Spleen (tissue), 11 donors: ENCODE measurements around the gene TAF4. TPM values are rescaled to one million over a fixed set of nuclear protein-coding genes. Genes with fewer than 3 reads are reported as not detected.

Experiments
- DNase-seq: peaks from one replicate; pipeline ENCODE4 v3.0.0-alpha.2; 2020
- H3K27ac ChIP-seq, 8 donors: fragments of 200-600 bp; sonication (generic) in 7 of 8; 1 replicate in 4 of 8; 2 replicates in 4 of 8; pipeline versions ENCODE4 v1.5.0 to v1.8.0; 2016 to 2021; ENCODE audit warnings: inconsistent platforms in 4 of 8, mild to moderate bottlenecking in 4 of 8, moderate library complexity in 1 of 8
- H3K27me3 ChIP-seq, 7 donors: fragments of 200-600 bp; sonication (generic) in 6 of 7; replicated peaks in 1 of 7; 1 replicate in 4 of 7; 2 replicates in 3 of 7; pipeline versions ENCODE4 v1.5.0 to v1.8.0; 2016 to 2021; ENCODE audit warnings: inconsistent platforms in 3 of 7, mild to moderate bottlenecking in 1 of 7
- H3K36me3 ChIP-seq, 6 donors: fragments of 200-600 bp; sonication (generic) in 5 of 6; 1 replicate in 4 of 6; 2 replicates in 2 of 6; pipeline versions ENCODE4 v1.5.0 to v1.8.0; 2016 to 2021; ENCODE audit warnings: inconsistent platforms in 2 of 6
- H3K4me1 ChIP-seq, 6 donors: fragments of 200-600 bp; sonication (generic) in 5 of 6; 1 replicate in 3 of 6; 2 replicates in 3 of 6; pipeline versions ENCODE4 v1.5.0 to v1.8.0; 2016 to 2021; ENCODE audit warnings: inconsistent platforms in 3 of 6
- H3K4me3 ChIP-seq, 8 donors: fragments of 200-600 bp; sonication (generic) in 7 of 8; 1 replicate in 4 of 8; 2 replicates in 4 of 8; pipeline versions ENCODE4 v1.5.0 to v1.8.0; 2016 to 2021; ENCODE audit warnings: inconsistent platforms in 4 of 8, mild to moderate bottlenecking in 4 of 8, moderate library complexity in 2 of 8
- H3K9me3 ChIP-seq, 8 donors: fragments of 200-600 bp; sonication (generic) in 7 of 8; 1 replicate in 4 of 8; 2 replicates in 4 of 8; pipeline versions ENCODE4 v1.5.0 to v1.8.0; 2016 to 2021; ENCODE audit warnings: inconsistent platforms in 4 of 8
- CTCF ChIP-seq, 11 experiments: fragments of 200-600 bp in 7 of 11; fragments of 450-650 bp in 4 of 11; sonication (generic) in 4 of 11; IDR thresholded peaks in 8 of 11; conservative IDR thresholded peaks in 3 of 11; 1 replicate in 7 of 11; 2 replicates in 4 of 11; pipeline versions ENCODE4 v1.4.0 to v1.8.0; 2016 to 2021; ENCODE audit warnings: antibody characterized with exemption in 11 of 11, inconsistent platforms in 4 of 11, mild to moderate bottlenecking in 1 of 11
- POLR2A ChIP-seq, 3 donors: fragments of 450-650 bp; IDR thresholded peaks; one replicate each; pipeline ENCODE4 v1.5.1; 2017; ENCODE audit warnings: antibody characterized with exemption in 3 of 3, mild to moderate bottlenecking in 1 of 3
- POLR2AphosphoS5 ChIP-seq, 3 donors: sonication (generic); formaldehyde crosslinking; IDR thresholded peaks; one replicate each; pipeline ENCODE4 v1.5.1; 2017; ENCODE audit warnings: antibody characterized with exemption in 3 of 3
- whole genome bisulfite sequencing, 5 donors: extraction: QIAGEN DNeasy Blood & Tissue Kit in 3 of 5; methylation state at CpG; one replicate each; pipeline versions ENCODE4 v1.1.5 to v1.1.7; 2013 to 2018; 5-methylcytosine and 5-hydroxymethylcytosine counted together
- intact Hi-C: fragments of 100-400 bp; cut with DNase I; formaldehyde crosslinking; loops from one replicate; pipeline ENCODE4 v1.15.0; 2023; ENCODE audit warnings: low total_unique reads
- polyA plus RNA-seq, 3 donors: library from polyadenylated mRNA; stranded (reverse); fragments of 200-250 nt; gene quantifications; one replicate each; pipeline ENCODE4 v1.2.1, GENCODE V29; 2013
- total RNA-seq, 7 donors: library from RNA; depleted of rRNA in 3 of 7; stranded (reverse); fragments of >200 nt in 3 of 7; fragmentation: NEBNext Ultra II Directional in 4 of 7; extraction: Animal tissue kit (Norgen Biotek cat#: 25700) in 4 of 7; gene quantifications; one replicate each; pipeline versions ENCODE4 v1.1.0 to v1.2.1, GENCODE V29; 2016 to 2021
- donor health status: healthy with polysubstance abuse.
- donor health status: DM: no; HTN: no; CAD: no; lungs with moderate emphysema.
- donor health status: DM: no; HTN: no; CAD: no.
- donor health status: Bipolar disorder and iron deficiency.
- donor health status: healthy.
- donor health status: DM: no; HTN: no; CAD: no.
- donor health status: DM: yes; HTN: yes; CAD: no.

TAF4 gene
- total and polyA plus RNA-seq, 10 donors: 4.3 to 28.3 (median 16.5) TPM

DNA sequence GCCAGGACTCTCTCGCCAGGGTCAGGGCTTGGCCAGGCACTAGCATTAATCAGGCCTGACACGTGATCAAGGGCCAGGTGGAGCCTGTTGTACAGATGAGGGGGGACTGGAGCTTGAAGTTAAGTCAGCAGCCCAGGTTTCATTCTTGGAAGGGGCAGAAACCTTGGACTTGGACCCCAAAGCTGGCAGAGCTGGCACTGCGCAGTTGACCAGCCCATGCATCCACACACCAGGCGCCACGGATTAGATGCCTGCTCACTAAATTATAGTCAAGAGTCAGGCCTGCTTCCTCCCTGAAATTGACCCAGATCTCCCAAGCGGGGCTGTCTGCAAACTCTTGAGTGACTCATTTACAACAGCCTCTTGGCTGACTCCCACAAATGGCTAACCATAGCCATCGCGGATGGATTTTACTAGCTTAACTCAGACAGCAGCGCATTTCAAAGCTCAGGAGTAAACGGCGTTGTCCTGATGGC lies 4.1 kb upstream of the TAF4 start:
- Histone ChIP-seq H3K4me3 (no peak overlapping the region), H3K27ac (no peak overlapping the region), H3K9me3 (peaks cover 0 to 24% (median 22%) of the 10 kb centered on the region in 8 donors), H3K4me1 (peaks cover 15 to 22% (median 18%) of the 10 kb centered on the region in 6 donors), H3K27me3 (no peaks in the 10 kb centered on the region), H3K36me3 (no peaks in the 10 kb centered on the region)
- TF ChIP-seq POLR2AphosphoS5 (IDR thresholded peaks at IDR 0.05): no peak
- no peak for TF ChIP-seq POLR2A (IDR thresholded peaks at IDR 0.05)
- TF ChIP-seq CTCF (IDR thresholded peaks at IDR 0.05 in 8 of 11, conservative IDR thresholded peaks at IDR 0.05 in 3 of 11): no peak
- intact Hi-C loops: loop anchor here (5.0 kb wide), 1 partner anchor 53 kb away; the partner anchor contains the start of gene LSM14B
- peak; percentile 34 for DNase-seq
- WGBS, 5 donors: 80 to 95% (median 89%) methylated on average over 9 to 11 of the region's 11 CpGs

DNA sequence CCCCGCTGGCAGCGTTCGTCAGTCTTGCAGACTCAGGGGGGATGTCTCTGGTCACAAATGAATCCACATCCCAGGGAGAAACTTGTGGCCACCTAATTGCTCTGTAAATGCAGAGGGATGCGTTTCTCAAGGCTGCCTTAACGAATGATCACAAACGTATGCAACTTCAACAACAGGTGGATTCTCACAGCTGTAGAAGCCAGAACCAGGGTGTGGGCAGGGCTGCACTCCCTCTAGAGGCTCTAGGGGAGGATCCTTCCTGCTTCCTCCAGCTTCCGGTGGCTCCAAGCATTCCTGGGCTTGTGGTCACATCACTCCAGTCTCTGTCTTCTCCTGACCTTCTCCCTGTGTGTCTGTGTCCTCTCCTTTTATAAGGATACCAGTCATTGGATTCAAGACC lies 3.3 kb upstream of the TAF4 start:
- intact Hi-C loops: loop anchor here (5.0 kb wide), 1 partner anchor 53 kb away; the partner anchor contains the start of gene LSM14B
- H3K27me3 ChIP-seq: no peaks in the 10 kb centered on the region
- 80 to 90% (median 88%) methylated on average over 7 of the region's 7 CpGs for WGBS, 5 donors

DNA sequence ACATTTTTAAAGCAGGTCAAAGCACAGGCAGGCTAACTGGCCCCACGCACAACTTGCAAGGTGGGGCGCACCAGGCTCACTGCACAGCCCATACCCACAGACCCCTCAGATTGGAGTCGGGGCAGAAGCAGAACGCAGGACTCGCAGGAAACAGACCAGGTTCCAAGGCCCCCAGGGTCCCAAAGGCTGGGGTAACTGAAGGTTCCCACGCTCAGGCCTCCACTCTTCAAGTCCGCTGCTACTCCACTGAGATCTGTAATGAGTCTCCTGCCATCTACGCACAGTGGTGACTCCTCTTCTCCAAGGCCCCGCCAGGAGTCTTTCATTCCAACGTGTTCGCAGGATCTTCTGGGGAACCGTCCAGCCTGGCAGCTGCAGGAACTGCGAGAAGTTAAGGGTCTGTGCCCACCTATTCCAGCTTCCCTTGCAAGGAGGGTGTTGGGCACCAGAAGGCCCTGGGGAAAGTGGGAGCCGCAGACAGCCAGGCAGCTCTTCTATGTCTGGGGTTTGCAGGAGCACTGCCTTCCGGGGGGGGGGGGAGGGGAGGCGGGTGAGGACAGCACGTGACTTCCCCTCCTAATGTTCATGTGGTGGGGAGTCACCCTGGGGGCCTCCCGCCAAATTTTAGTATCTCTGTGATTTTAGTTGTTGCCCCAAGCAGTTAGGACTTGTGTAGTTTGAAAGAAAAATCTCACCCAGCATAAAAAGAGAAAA lies 2.0 kb upstream of the TAF4 start:
- H3K36me3 ChIP-seq: no peaks in the 10 kb centered on the region
- TF ChIP-seq POLR2A (IDR thresholded peaks at IDR 0.05) (no peak), CTCF (IDR thresholded peaks at IDR 0.05 in 8 of 11, conservative IDR thresholded peaks at IDR 0.05 in 3 of 11) (no peak), POLR2AphosphoS5 (IDR thresholded peaks at IDR 0.05) (no peak)
- intact Hi-C loops: loop anchor here (5.0 kb wide), 1 partner anchor 55 kb away; the partner anchor contains the start of gene LSM14B
- peak overlapping the region in 2 of 8 donors; percentile 64 to 90 for H3K4me3 ChIP-seq
- WGBS, 5 donors: 59 to 69% (median 60%) methylated on average over 18 of the region's 18 CpGs
- H3K4me1 ChIP-seq: peaks cover 29 to 40% (median 35%) of the 10 kb centered on the region in 6 donors
- DNase-seq: peak; percentile 75
- H3K9me3 ChIP-seq: peaks cover 0 to 5% (median 3%) of the 10 kb centered on the region in 8 donors
- H3K27ac ChIP-seq: peak overlapping the region in 1 of 8 donors; percentile 91
- H3K27me3 ChIP-seq: no peaks in the 10 kb centered on the region

More for the DNA sequence above, 3.3 kb upstream of the TAF4 start:
- Histone ChIP-seq H3K9me3 (peaks cover 0 to 17% (median 16%) of the 10 kb centered on the region in 8 donors), H3K4me1 (peaks cover 18 to 27% (median 22%) of the 10 kb centered on the region in 6 donors), H3K4me3 (no peak overlapping the region), H3K27ac (no peak overlapping the region), H3K36me3 (no peaks in the 10 kb centered on the region)
- DNase-seq: peak; percentile 31
- no peak for TF ChIP-seq POLR2AphosphoS5 (IDR thresholded peaks at IDR 0.05)
- TF ChIP-seq POLR2A (IDR thresholded peaks at IDR 0.05): no peak

DNA sequence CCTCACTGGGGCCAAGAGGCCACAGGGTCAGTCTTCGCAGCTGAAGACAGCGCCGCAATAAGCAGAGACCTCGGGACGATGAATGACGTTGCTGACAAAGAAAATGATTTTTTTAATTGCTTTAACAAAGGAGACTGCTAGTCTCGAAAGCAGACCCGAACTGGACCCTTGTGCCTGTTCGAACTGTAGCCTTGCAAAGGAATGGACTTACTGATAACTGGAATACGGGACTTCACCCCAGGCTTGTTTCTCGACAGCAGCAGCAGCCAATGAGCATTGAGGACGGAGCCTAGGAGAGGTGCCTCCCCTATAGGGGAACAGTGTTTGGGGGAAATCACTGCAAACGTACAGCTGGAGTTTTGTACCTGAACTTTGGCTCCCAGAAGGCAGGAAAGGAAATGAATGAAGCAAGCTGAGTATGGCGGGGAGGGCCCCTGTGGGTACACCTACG lies 1.3 kb upstream of the TAF4 start:
- Histone ChIP-seq H3K36me3 (no peaks in the 10 kb centered on the region), H3K4me1 (peaks cover 29 to 46% (median 39%) of the 10 kb centered on the region in 6 donors), H3K27me3 (no peaks in the 10 kb centered on the region), H3K27ac (peak overlapping the region; percentile 72 to 95 (median 88)), H3K9me3 (no peaks in the 10 kb centered on the region), H3K4me3 (peak overlapping the region; percentile 56 to 90 (median 66))
- 10 to 15% (median 13%) methylated on average over 15 of the region's 15 CpGs for WGBS, 5 donors
- intact Hi-C loops: loop anchor here (5.0 kb wide), 1 partner anchor 55 kb away; the partner anchor contains the start of gene LSM14B
- peak; percentile 74 for DNase-seq
- TF ChIP-seq POLR2AphosphoS5 (IDR thresholded peaks at IDR 0.05) (no peak), POLR2A (IDR thresholded peaks at IDR 0.05) (no peak), CTCF (IDR thresholded peaks at IDR 0.05 in 8 of 11, conservative IDR thresholded peaks at IDR 0.05 in 3 of 11) (no peak)
